ENCODE results near the gene RBM44.

DNA sequence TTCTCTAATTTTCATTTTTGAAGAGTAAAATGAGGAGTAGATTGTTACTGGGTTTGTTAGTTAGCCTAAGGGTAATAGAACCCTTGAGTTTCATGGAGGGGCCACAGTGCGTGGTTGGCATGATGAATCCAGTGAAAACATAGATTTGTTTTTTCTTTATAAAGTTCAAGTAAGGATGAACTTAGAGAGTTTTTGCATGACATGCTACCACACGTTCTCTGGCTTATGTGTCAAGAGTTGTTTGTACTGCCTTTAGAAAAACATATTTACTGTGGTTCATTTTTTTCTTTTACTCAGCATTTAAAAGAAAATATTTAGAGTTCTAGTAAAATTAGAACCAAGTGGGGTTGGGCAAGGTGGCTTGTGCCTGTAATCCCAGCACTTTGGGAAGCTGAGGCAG lies 21.8 kb downstream of the RBM44 start:
- TF ChIP-seq EZH2phosphoT487 (IDR thresholded peaks at IDR 0.05; ENCODE audit: low read depth, severe bottlenecking, unreplicated experiment) = no peak
- TF ChIP-seq, protein P1, sequence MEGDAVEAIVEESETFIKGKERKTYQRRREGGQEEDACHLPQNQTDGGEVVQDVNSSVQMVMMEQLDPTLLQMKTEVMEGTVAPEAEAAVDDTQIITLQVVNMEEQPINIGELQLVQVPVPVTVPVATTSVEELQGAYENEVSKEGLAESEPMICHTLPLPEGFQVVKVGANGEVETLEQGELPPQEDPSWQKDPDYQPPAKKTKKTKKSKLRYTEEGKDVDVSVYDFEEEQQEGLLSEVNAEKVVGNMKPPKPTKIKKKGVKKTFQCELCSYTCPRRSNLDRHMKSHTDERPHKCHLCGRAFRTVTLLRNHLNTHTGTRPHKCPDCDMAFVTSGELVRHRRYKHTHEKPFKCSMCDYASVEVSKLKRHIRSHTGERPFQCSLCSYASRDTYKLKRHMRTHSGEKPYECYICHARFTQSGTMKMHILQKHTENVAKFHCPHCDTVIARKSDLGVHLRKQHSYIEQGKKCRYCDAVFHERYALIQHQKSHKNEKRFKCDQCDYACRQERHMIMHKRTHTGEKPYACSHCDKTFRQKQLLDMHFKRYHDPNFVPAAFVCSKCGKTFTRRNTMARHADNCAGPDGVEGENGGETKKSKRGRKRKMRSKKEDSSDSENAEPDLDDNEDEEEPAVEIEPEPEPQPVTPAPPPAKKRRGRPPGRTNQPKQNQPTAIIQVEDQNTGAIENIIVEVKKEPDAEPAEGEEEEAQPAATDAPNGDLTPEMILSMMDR (IDR thresholded peaks at IDR 0.05; ENCODE audit: poor library complexity) = no peak
